Endothelial cell of umbilical vein (primary cell): Measurements from ENCODE around the gene RASL10B. TPM values are rescaled to one million over a fixed set of nuclear protein-coding genes. Genes with fewer than 3 reads are reported as not detected.

ENCODE experiments used
- BruUV-seq: library from RNA; stranded (reverse); fragments of 400-500 nt; replicated peaks from 2 replicates; lab custom pipeline; 2021; lab: Mats Ljungman, UMichigan
- CTCF ChIA-PET: fragments of 300-600, 350-600 bp; sonication (Branson Sonifier 250); formaldehyde crosslinking; loops from one replicate; lab custom pipeline; 2021; ENCODE audit warnings: antibody characterized with exemption, inconsistent platforms; lab: Charles Lee
- POLR2A ChIA-PET: fragments of 300-600, 350-600 bp; sonication (Branson Sonifier 250); formaldehyde crosslinking; loops from one replicate; lab custom pipeline; 2021; ENCODE audit warnings: antibody characterized with exemption, inconsistent platforms; lab: Charles Lee
- DNase-seq: peaks from one replicate; pipeline ENCODE4 v3.0.0-alpha.2; 2011; ENCODE audit warnings: low read depth, low spot score
- FAIRE-seq: peaks from 2 replicates; lab custom pipeline; 2011; peaks lifted over from hg19 to GRCh38; lab: Jason Lieb, UNC
- H2AFZ ChIP-seq: 2 replicates; pipeline ENCODE4 v1.6.0; 2012; ENCODE audit warnings: low read depth, low read length, control low read depth, inconsistent platforms
- H3K27ac ChIP-seq: 2 replicates; pipeline ENCODE4 v1.5.1; 2011; ENCODE audit warnings: low read depth, mild to moderate bottlenecking, control low read depth, low read length, moderate library complexity; ENCODE audit not compliant: insufficient read depth
- H3K27me3 ChIP-seq, 2 experiments: 2 replicates each; pipeline versions ENCODE4 v1.6.0 to v1.6.1; 2011; ENCODE audit warnings: low read length in 2 of 2, mixed read lengths in 1 of 2; ENCODE audit not compliant: control insufficient read depth in 2 of 2, insufficient read depth in 2 of 2
- H3K36me3 ChIP-seq, 2 experiments: 2 replicates in 1 of 2; 3 replicates in 1 of 2; pipeline ENCODE4 v1.5.1; 2011; ENCODE audit warnings: low read length in 2 of 2, mild to moderate bottlenecking in 1 of 2, moderate library complexity in 1 of 2; ENCODE audit not compliant: control insufficient read depth in 2 of 2, insufficient read depth in 2 of 2; ENCODE audit errors: extremely low read depth in 1 of 2
- H3K4me1 ChIP-seq: 3 replicates; pipeline ENCODE4 v1.5.1; 2011; ENCODE audit warnings: mild to moderate bottlenecking, low read length; ENCODE audit not compliant: control insufficient read depth, insufficient read depth; ENCODE audit errors: extremely low read depth
- H3K4me2 ChIP-seq: 2 replicates; pipeline ENCODE4 v1.6.1; 2011; ENCODE audit warnings: low read length, control low read depth, mixed read lengths; ENCODE audit not compliant: insufficient read depth
- H3K4me3 ChIP-seq, 3 experiments: fragments of 200-600 bp in 1 of 3; sonication (generic), shearing (Covaris generic) in 1 of 3; replicated peaks in 1 of 3; 2 replicates each; pipeline ENCODE4 v1.5.1; 2011 to 2016; ENCODE audit warnings: control low read depth in 3 of 3, low read length in 3 of 3, mild to moderate bottlenecking in 2 of 3, inconsistent platforms in 1 of 3, low read depth in 1 of 3, moderate library complexity in 1 of 3; ENCODE audit not compliant: insufficient read depth in 1 of 3
- H3K79me2 ChIP-seq: 2 replicates; pipeline ENCODE4 v1.6.0; 2012; ENCODE audit warnings: low read length, inconsistent platforms; ENCODE audit not compliant: control insufficient read depth, insufficient read depth
- H3K9ac ChIP-seq: replicated peaks from 2 replicates; pipeline ENCODE3; 2011; ENCODE audit warnings: low read length, control low read depth; ENCODE audit not compliant: insufficient read depth; ENCODE audit errors: extremely low read depth
- H3K9me1 ChIP-seq: replicated peaks from 3 replicates; pipeline ENCODE4 v1.6.0; 2011; ENCODE audit warnings: mild to moderate bottlenecking, low read length; ENCODE audit not compliant: control insufficient read depth, insufficient read depth; ENCODE audit errors: extremely low read depth
- H3K9me3 ChIP-seq: replicated peaks from 2 replicates; pipeline ENCODE4 v1.5.1; 2012; ENCODE audit warnings: low read length, inconsistent platforms; ENCODE audit not compliant: control insufficient read depth, insufficient read depth
- H4K20me1 ChIP-seq: replicated peaks from 2 replicates; pipeline ENCODE3; 2011; ENCODE audit warnings: mild to moderate bottlenecking, low read length; ENCODE audit not compliant: control insufficient read depth, insufficient read depth; ENCODE audit errors: extremely low read depth
- EZH2 ChIP-seq: IDR thresholded peaks from 2 replicates; pipeline ENCODE4 v1.6.1; 2012; ENCODE audit warnings: borderline replicate concordance, low read depth, mild to moderate bottlenecking, moderate library complexity, low read length, inconsistent platforms; ENCODE audit not compliant: severe bottlenecking
- FOS ChIP-seq: IDR thresholded peaks from 2 replicates; pipeline ENCODE4 v1.6.1; 2011; ENCODE audit warnings: mild to moderate bottlenecking, low read length, moderate library complexity, borderline replicate concordance; ENCODE audit not compliant: insufficient read depth
- GATA2 ChIP-seq: IDR thresholded peaks from 2 replicates; pipeline ENCODE4 v1.7.0; 2011; ENCODE audit warnings: low read depth, mild to moderate bottlenecking, moderate library complexity, mixed read lengths, low read length; ENCODE audit not compliant: insufficient read length, insufficient read depth
- JUN ChIP-seq: IDR thresholded peaks from 2 replicates; pipeline ENCODE4 v1.6.1; 2011; ENCODE audit warnings: borderline replicate concordance, low read depth; ENCODE audit not compliant: insufficient read length, insufficient read depth
- MYC ChIP-seq: IDR thresholded peaks from one replicate; pipeline ENCODE4 v1.6.1; 2011; ENCODE audit warnings: mild to moderate bottlenecking, low read depth, low read length
- POLR2A ChIP-seq: IDR thresholded peaks from 2 replicates; pipeline ENCODE4 v1.6.1; 2012; ENCODE audit warnings: low read depth, mild to moderate bottlenecking, control low read depth, low read length
- POLR2AphosphoS5 ChIP-seq: IDR thresholded peaks from 2 replicates; pipeline ENCODE4 v1.6.1; 2012; ENCODE audit warnings: low read depth, mild to moderate bottlenecking, control low read depth, low read length, moderate library complexity; ENCODE audit not compliant: insufficient read depth
- dilution Hi-C: fragments of 300-500 bp; cut with MboI; formaldehyde crosslinking; loops from one replicate; pipeline ENCODE4 v1.15.0; 2019; ENCODE audit warnings: low sequenced_read_pairs; ENCODE audit not compliant: extremely low pct_ligation_motif_present
- intact Hi-C: fragments of 100-400 bp; cut with micrococcal nuclease; formaldehyde crosslinking; loops from one replicate; pipeline ENCODE4 v1.10.0; 2022
- polyA plus RNA-seq, 4 experiments: library from polyadenylated mRNA; depleted of rRNA in 3 of 4; stranded (reverse) in 3 of 4; unstranded in 1 of 4; fragments of >200 nt; gene quantifications; 2 replicates each; pipeline versions ENCODE4 v1.2.1 to v1.2.3, GENCODE V29; 2011 to 2012; ENCODE audit warnings: missing spikeins in 1 of 4
- total RNA-seq: library from RNA; stranded (reverse); gene quantifications from 2 replicates; pipeline ENCODE4 v1.2.3, GENCODE V29; 2021
- TF ChIP-seq, protein P1 (sequence below): IDR thresholded peaks from 2 replicates; pipeline ENCODE4 v1.6.1; 2011; ENCODE audit not compliant: insufficient read depth, insufficient read length
- TF ChIP-seq, protein P2 (sequence below), 2 donors: IDR thresholded peaks; 1 replicate in 1 of 2; 2 replicates in 1 of 2; pipeline ENCODE4 v1.5.1; 2011; ENCODE audit warnings: low read length in 2 of 2, mild to moderate bottlenecking in 2 of 2, moderate library complexity in 2 of 2, control low read depth in 1 of 2, inconsistent platforms in 1 of 2, low read depth in 1 of 2; ENCODE audit not compliant: insufficient read depth in 1 of 2; ENCODE audit errors: extremely low read depth in 1 of 2

RASL10B gene
- total and polyA plus RNA-seq, 2 donors (not counting 3 experiments of a cell fraction or from before 2014, with no cell fraction given) = 0.19 to 0.71 TPM

DNA sequence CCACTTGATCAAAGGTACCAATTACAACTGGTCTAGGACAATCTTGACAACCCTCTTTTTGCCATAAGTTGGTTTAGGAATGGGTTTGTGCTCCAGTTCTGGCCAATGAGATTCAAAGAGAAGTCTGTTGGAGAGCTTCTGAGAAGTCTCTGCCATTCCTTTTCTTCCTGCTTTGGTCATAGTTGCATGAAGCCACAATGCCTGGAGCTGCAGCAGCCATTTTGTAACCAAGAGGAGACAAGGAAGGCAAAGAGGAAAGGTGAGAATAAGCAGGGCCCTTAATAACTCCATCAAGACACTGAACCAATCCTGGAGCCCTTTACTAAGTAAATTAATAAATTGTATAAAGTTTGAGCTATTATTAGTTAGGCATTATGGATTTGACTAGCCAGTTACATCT, 25.8 kb downstream of the RASL10B start:
- no peaks in the 10 kb centered on the region for H4K20me1 ChIP-seq
- no peak for DNase-seq
- H3K9ac ChIP-seq = no peak overlapping the region
- H3K4me1 ChIP-seq = no peaks in the 10 kb centered on the region
- no peaks in the 10 kb centered on the region for H3K9me1 ChIP-seq
- H3K9me3 ChIP-seq = no peaks in the 10 kb centered on the region
- dilution Hi-C loops (no loop called here), intact Hi-C loops (no loop called here)
- no peaks in the 10 kb centered on the region for H3K36me3 ChIP-seq
- ChIA-PET CTCF (interaction anchor here (1.0 to 2.0 kb wide), 3 partner anchors 10 to 144 kb away, joined by 3 to 6 read pairs (median 4); partner anchors contain the start of gene TAF15), POLR2A (no interaction called here)
- TF ChIP-seq, protein P1, sequence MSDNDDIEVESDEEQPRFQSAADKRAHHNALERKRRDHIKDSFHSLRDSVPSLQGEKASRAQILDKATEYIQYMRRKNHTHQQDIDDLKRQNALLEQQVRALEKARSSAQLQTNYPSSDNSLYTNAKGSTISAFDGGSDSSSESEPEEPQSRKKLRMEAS = no peak
- TF ChIP-seq EZH2 = no peak
- TF ChIP-seq, protein P2, sequence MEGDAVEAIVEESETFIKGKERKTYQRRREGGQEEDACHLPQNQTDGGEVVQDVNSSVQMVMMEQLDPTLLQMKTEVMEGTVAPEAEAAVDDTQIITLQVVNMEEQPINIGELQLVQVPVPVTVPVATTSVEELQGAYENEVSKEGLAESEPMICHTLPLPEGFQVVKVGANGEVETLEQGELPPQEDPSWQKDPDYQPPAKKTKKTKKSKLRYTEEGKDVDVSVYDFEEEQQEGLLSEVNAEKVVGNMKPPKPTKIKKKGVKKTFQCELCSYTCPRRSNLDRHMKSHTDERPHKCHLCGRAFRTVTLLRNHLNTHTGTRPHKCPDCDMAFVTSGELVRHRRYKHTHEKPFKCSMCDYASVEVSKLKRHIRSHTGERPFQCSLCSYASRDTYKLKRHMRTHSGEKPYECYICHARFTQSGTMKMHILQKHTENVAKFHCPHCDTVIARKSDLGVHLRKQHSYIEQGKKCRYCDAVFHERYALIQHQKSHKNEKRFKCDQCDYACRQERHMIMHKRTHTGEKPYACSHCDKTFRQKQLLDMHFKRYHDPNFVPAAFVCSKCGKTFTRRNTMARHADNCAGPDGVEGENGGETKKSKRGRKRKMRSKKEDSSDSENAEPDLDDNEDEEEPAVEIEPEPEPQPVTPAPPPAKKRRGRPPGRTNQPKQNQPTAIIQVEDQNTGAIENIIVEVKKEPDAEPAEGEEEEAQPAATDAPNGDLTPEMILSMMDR (IDR thresholded peaks at IDR 0.05; ENCODE audit: extremely low read depth in 1 of 2, insufficient read depth in 1 of 2, low read depth in 1 of 2, low read length in 2 of 2) = no peak
- TF ChIP-seq JUN = no peak
- no peak for TF ChIP-seq MYC
- no peak for TF ChIP-seq FOS
- TF ChIP-seq POLR2A = no peak
- no peak for TF ChIP-seq POLR2AphosphoS5
- no peak for TF ChIP-seq GATA2
- H3K27ac ChIP-seq = no peak overlapping the region
- no peak overlapping the region for H3K4me3 ChIP-seq
- no TSS peak for BruUV-seq
- FAIRE-seq = no peak
- H3K4me2 ChIP-seq = no peak overlapping the region
- no peaks in the 10 kb centered on the region for H3K79me2 ChIP-seq
- H3K27me3 ChIP-seq = peaks cover 2 to 8% of the 10 kb centered on the region in 2 experiments
- no peak overlapping the region for H2AFZ ChIP-seq
